Measurements from ENCODE around the gene DNTT.
"Not testable (repeated sequence)": the region's sequence is repeated elsewhere in the genome, so short reads cannot be mapped to it uniquely, and the experiment has no call there.

DNTT gene

GRCh38 chr10:96276831-96277230, 27.4 kb upstream of the DNTT start:
- no peak for DNase-seq

- no peak for DNase-seq
These were observed 25.0 kb upstream of the DNTT start for GRCh38 chr10:96279191-96279641.

- no peak for DNase-seq
These were observed 23.4 kb upstream of the DNTT start for GRCh38 chr10:96280859-96281258.

GRCh38 chr10:96281444-96282029, 22.7 kb upstream of the DNTT start:
- no peak for DNase-seq

GRCh38 chr10:96283351-96283750, 20.9 kb upstream of the DNTT start:
- no peak for DNase-seq

GRCh38 chr10:96283756-96284155, 20.5 kb upstream of the DNTT start:
- DNase-seq = no peak

GRCh38 chr10:96285331-96285752, 18.9 kb upstream of the DNTT start:
- DNase-seq = no peak

GRCh38 chr10:96287392-96288105, 16.7 kb upstream of the DNTT start:
- peak; percentile 80 for DNase-seq

- DNase-seq = peak; percentile 40
These were observed 16.0 kb upstream of the DNTT start for GRCh38 chr10:96288151-96288621.

GRCh38 chr10:96289218-96289910, 14.9 kb upstream of the DNTT start:
- DNase-seq = no peak

GRCh38 chr10:96290368-96291133, 13.7 kb upstream of the DNTT start:
- DNase-seq = peak; percentile 26

- DNase-seq = peak; percentile 50
These were observed 11.0 kb upstream of the DNTT start for GRCh38 chr10:96292971-96293920.

GRCh38 chr10:96295475-96295874, 8.8 kb upstream of the DNTT start:
- peak; percentile 46 for DNase-seq

- DNase-seq = no peak
These were observed 6.7 kb upstream of the DNTT start for GRCh38 chr10:96297486-96297885.

GRCh38 chr10:96298362-96298761, 5.9 kb upstream of the DNTT start:
- DNase-seq = no peak

- peak; percentile 76 for DNase-seq
These were observed 4.9 kb upstream of the DNTT start for GRCh38 chr10:96299383-96299782.

GRCh38 chr10:96301616-96302015, 2.6 kb upstream of the DNTT start:
- DNase-seq = no peak

GRCh38 chr10:96305019-96305418, 785 bp downstream of the DNTT start:
- DNase-seq = no peak

- DNase-seq = peak; percentile 81
These were observed 2.3 kb downstream of the DNTT start for GRCh38 chr10:96306516-96306915.

- not testable (repeated sequence) for DNase-seq
These were observed 4.6 kb downstream of the DNTT start for GRCh38 chr10:96308854-96309253.

GRCh38 chr10:96309628-96310320, 5.5 kb downstream of the DNTT start:
- DNase-seq = no peak
